ENCODE results near the gene FAHD1.

FAHD1 gene

DNA sequence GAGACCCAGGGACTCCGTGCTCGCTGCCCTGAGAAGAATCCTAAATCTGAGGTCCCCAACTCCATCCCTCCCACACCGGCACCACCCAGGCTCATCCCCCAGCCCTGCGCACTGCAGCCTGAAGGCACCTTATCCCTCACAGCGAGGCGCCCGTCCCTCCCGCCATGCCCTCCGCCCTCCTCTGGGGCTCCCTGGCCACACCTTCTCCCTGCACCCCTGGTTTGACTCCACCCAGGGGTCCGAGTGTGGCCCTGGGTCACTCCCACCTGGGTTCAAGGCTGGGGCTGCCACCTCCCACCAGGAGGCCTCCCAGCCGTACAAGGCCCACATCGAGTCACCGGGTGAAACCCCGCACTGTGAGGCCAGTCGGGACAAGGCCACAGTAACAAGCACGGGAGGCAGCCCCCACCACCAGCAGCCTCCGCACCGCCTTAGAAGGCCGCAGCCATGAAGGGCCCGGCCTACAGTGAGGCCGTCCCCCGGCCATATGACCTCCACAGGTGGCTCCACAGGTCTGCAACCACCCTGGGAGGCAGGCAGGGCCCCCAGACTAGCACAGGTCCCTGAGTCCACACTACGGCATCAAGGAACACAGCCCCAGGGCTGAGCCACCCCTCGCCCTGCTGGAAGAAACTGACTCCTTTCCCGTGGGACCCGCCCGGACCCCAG is 8.7 kb upstream of the FAHD1 start:
- no peak for FAIRE-seq

DNA sequence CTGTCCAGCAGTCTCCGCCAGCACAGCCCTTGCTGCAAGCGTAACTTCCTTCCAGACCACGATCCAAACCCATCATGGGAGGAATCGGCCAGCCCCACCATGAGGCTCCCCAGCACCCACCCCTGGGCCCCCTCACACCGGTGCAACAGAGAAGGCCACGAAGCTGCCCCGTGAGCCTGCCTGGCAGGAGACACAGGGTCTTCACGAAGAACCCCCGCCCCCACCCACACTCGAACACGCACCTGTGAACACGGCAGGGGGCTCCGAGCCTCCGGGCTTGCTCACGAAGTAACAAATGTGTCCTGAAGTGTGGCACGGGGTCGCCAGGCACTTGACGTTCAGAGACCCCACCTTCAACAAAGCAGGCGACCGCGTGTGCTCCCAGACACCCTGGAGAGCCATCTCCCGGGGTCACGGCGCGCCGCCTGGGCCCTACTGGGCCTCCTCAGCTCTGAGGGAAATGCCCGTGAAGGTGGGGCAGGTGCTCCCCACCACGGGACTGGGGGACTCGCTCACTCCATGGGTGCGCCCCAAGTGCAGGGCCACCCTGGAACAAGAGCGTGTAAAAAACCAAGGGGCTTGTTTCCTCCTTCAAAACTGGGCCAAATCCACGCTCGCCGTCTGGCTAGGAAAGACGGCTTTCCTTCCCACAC is 8.0 kb upstream of the FAHD1 start:
- FAIRE-seq: no peak

DNA sequence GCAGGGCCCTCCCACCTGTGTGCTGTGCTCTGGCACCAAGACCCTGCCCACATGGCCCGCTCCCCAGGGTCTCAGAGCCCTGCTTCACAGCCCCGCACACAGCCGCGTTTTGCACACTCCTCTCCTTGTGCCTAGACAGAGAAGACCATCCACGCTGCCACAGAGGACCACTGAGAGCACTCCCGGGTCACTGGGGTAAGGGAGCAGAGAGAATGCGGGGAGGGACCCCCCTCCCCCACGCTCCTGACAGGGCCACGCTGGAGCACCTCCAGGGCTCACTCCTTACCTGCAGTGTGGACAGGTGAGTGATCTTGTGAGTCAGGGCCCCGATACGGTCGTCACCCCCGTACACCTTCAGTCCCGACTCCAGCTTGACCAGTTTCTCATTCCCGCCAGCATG is 7.4 kb upstream of the FAHD1 start:
- FAIRE-seq: no peak

DNA sequence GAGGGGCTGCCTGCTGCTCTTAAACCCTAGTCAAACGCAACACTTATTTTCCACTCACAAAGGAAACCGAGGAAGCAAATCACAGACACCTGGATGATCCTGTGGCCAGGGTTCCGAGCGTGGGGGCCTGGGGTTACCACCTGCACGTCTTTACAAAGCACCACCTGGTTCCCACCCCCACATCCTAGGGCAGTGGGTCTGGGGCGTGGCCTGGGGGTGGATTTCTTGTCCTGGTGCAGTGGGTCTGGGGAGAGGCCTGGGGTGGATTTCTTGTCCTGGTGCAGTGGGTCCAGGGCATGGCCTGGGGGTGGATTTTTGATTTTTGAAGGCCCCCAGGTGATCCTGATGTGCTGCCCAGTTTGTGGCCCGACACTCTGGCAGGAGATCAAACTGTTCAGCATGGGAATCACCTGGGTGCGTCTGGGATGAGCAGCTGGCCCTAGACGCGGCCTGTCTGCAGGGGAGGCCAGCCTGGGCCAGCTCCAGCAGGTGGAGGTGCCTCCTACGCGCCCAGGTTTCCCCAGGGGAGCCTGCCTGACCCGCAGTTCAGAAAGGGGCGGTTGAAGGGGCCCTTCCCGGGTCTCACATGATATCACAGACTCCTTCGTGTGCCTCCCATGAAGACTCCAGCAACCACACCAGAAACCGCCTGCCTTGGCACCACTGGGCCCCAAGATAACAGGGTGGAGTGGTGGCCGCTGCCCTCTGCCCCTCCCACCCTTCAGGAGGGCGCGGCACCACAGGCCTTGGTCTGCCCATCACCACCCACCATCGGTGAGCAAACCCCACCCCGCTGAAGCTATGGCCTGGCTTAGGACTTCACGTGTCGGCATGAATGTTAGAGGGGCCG is 6.7 kb upstream of the FAHD1 start:
- FAIRE-seq: no peak

DNA sequence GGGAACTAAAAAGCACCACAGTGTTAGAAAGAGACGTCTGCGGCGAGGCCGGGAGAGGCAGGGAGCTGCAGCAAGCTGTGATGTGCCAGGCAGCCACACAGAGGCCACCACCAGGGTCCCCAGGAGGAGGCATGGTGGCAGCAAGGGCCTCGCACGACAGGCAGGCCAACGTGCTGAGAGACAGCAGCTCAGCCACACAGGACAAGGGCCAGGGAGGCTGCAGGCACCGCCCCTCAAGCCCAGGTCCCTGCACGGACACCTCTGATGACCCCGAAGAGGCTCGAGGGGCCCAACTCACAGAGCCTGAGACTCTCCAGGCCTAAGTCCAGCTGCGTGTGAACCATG is 6.1 kb upstream of the FAHD1 start:
- no peak for FAIRE-seq

DNA sequence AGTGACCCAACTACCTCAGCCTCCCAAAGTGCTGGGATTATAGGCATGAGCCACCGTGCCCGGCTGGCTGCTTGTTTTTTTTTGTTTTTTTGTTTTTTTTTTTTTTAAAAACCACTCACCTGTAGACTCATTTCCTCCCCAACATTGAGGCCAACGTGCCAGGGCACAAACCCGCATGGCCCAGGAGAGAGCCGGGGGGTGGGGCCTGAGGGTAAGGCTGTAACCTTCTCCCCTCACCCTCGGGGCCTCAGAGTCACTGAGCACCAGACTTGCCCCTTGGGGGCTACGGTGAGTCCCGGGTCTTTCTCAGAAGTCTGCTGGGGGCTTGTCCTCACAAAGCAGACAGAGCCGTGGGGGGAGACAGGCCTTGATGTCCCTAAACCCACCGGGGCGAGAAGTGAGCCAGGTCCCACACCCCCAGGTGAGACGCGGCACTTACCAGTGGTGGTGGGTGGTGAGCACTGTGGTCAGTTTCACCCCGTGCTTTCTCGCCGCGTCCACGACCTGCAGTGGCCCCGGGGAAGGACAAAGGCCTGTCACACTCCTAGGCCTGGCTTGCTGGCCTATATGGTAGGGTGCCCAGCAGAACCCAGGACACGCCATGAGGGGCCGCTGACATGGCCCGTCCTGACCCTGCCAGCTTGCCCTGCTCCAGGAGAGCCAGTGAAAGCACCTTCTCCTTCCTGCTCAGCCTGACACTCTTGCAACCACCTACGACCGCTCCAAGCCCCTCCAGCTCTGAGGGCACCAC is 5.0 kb upstream of the FAHD1 start:
- no peak for FAIRE-seq

DNA sequence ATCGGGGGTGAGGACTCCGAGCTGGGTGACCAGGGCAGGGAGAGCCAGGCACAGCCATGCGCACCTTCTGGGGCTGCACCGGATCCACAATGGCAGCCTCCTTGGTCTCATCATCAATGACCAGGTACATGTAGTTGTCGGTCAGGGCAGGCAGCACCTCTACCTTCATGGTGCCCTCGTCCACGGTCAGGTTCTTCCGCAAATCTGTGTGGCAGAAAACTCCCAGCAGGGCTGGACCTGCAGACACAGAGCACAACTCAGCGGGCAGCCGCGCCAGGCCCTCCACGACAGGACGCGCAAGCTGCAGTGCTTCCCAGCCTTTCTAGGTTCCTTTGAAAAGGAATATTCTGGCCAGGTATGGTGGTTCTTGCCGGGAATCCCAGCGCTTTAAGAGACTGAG is 4.2 kb upstream of the FAHD1 start:
- no peak for FAIRE-seq

DNA sequence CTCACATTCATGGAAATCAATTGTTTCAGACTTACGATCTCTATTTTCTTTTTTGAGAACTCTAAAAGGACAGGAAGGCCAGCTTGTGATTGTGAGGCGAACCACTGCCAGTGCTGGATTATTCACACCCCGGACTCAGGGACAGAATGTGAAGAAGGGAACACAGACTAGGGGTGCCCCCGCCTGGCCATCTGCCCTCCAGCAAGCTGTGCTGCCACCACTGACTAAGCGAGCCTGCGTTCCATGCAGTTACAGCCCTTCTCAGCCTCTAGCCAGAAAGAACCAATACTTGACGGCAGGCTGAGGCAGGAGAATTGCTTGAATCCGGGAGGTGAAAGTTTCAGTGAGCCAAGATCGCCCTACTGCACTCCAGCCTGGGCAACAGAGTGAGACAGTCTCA is 3.2 kb upstream of the FAHD1 start:
- no peak for FAIRE-seq

DNA sequence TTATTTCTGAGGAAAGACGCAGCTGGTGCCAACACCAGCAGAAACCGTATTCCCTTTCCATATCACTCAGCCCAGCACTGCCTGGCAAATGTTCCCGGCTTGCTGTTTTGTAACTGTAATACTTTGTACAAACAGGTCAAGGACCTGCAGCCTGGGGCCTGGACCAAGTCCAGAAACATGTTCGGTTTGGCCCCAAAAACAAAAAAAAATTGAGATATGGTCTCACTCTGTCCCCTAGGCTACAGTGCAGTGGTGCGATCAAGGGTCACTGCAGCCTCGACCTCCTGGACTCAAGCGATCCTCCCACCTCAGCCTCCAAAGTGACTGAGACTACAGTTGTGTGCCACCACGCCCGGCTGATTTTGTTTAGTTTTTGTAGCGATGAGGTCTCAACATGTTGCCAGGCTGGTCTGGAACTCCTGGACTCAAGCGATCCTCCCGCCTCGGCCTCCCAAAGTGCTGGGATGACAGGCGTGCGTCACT is 1.6 kb upstream of the FAHD1 start:
- FAIRE-seq: no peak

DNA sequence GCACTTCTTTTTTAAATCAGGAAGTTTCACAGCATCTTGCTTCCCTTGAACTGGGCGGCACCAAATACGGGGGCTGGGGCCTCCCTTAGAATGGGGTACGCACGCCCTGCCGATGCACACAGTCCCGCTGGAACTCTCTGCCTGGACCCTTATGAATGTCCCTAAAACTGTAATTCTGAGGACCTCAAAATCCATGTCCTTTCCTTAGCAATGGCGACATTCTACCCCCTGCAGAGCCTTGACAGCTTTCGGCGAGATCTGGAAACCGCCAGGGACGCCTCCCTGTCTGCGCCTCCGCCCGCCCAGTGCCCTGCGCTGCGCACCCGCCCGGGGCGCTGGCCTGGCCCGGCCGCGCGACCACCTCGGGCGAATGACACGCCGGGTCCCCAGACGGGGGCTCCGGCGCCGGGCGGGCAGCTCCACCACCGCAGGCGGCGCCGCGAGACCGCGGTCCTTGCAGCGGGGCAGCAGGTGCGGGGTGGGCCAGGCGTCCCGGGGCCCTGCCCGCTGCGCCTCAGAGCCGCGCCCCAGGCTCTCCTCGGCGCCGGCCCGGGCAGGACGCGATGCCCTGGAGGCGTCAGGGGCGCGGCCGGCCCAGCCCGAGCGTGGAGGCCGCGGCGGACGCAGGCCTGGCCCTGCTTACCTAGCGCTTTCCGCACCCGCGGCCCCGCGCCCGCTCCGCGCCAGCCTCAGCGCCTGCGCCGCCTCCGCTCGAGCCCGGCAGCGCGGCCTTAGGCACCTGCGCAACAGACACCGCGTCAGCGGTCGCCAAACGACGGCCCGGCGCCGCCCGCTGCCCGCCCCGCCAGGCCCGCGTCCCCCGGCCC is 929 bp upstream of the FAHD1 start:
- FAIRE-seq: no peak

DNA sequence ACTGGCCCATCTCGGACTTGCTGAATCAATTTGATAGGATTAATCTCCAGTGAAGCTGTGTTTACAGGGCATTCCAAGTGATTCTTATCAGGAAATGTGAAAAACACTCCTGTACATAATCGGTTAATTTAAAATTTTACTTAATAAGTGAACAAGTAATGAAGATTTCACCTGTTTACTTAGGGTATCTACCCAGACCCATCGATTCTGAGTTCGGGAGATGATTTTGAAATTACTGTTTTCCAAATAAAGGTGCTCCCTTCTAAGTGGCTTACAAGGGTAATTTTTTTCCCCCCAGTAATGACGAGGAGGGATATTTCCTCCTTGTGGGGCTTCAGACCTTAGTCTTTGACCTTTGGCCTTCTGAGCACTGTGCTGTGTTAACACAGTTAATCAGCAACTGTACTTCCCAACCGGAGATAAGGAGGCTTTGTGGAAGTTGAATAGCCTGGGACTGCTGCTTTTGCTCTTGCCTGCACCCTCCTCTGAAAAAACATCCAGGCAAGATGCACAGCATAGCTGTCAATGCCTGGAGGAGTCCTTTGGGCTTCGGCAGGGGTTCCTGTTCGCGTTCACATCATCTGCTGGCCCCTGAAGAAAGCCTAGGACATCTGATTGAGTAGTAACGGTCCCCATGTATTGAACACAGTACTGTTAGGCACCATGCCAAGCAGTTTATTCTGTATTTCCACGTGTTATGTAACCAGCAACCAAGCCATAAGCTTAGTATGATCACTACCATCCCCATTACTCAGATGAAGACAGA is 1.8 kb downstream of the FAHD1 start:
- no peak for FAIRE-seq

DNA sequence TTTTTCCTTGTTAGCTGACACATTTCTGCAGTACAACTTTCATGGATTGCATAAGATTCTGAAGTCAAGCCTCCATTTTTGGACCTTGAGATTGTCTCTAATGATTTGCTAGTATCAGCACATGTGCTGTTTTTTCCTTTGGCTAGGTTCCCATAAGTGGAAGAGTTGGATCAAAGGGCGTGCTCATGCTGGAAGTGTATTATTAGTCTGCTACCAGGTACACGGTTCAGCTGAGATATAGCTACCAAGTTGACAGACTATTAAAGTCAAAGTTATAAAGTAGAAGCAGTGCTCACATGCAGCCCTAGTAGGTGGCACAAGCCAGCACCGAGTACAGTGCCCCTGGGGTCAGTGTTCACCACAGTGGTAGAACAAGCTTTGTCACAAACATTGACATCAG is 3.2 kb downstream of the FAHD1 start:
- FAIRE-seq: no peak

DNA sequence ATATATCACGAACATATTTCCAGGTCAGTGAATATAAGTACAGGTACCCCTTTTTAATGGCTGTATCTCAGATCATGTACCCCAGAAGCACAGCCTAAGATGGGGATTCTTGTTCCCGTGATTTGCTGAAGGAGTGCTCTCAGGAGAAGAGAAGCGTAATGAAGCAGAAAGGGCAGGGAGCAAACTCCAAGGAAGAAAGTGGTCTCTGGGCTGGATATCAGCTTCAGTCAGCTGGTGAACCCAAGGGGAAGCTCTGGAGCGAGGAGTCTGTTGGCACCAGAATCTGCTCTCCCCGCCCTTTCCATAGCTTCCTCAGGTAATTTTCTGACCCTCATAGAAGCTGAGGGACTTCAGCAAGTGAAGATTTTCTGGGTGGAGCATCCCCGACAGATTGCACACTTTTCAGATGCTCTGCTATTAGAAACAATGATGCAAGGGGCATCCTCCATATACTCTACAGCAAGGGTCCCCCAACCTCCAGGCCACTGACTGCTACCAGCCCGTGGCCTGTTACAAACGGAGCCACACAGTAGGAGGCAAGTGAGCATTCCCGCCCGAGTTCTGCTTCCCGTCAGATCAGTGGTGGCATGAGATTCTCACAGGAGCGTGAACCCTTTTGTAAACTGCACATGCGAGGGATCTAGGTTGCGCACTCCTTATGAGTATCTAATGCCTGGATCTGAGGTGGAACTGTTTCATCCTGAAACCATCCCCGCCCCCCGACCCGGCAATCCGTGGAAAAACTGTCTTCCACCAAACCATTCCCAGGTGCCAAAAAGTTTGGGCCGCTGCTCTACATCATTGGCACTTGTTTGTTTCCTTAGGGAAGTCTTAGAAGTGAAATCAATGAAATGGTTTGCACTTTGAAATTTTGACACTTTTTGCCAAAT is 4.4 kb downstream of the FAHD1 start:
- no peak for FAIRE-seq

DNA sequence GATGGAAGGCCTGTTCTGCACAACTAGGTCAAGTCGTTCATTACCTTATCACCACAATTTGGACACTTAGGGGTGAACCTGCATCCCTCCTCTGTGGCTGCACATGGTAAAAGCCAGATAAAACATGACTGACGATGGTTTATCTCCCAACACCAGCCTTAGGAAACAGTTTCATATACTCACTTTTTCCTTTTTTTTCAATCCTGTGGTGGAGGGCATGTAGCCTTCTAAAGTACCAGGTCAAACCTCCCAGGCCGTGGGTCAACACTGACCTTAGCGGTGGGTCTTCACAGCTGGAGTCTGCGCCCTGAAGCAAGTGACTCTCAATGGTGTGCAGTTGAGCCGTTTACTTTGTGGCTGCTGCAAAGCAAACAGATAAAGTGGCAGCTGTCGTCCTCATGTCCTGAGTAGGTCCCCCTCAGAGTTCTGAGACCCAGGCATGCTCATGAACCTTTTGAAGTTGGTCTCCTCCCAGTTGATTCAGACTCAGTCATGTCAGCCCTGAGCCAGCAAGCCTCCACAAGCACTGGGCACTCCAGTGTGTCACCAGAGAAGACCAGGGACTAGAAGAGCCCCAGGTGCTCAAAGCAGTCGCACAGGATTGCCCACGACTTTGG is 5.9 kb downstream of the FAHD1 start:
- no peak for FAIRE-seq

DNA sequence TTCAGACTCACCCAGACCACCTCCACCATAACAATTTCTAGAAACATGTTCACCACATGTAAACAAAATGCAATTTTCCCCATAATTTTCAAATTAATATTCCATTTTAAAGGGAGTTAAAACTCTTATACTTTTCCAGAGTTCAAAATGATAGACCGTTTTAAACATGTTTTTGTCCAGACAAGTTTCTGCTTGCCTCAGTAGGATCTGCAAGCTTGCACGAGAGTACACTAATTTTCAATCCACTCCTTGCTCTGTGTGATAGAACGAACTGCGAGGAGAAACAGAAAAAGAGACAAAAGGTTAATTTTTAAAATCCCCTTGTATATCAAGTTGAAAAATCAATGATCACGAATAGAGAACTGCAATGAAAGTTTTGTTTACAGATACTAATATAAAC is 7.1 kb downstream of the FAHD1 start:
- FAIRE-seq: no peak

DNA sequence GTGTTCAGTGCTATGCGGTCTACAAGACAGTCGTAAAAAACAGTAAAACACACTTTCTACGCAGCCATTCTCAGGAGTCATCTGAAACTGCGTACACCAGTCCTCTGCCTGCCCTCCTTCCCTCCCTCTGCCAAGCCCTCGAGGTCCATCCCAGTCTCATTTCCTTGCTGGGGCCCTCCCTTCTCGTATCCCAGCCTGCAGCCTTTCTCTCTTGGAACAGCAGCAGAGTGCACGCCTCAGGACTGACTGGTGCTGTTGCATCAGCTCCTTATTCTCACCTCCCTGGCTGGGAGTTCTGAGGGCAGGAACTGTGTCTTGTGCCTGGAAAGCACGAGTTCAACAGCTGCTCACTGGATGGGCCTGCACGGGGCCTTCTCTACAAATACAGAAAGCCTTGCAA is 12.5 kb downstream of the FAHD1 start:
- FAIRE-seq: no peak

DNA sequence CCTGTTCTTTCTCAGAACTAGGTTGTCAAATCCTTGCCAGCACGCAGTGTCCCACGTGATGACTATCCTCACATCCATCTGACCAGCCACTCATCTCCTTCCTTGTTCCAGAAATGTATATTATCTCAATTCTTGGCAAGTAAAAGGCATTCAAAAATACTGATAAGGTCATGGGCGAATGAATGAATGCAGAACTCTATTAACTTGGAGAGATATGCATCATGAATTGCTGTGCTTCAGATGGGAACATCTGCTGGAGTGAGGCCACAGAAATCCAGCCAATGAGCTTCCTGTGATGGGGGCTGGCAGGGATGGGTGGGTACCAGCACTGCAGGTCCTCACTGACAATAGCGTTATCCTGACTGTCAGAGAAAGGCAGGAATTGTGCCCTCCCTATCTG is 19.0 kb downstream of the FAHD1 start:
- no peak for FAIRE-seq

DNA sequence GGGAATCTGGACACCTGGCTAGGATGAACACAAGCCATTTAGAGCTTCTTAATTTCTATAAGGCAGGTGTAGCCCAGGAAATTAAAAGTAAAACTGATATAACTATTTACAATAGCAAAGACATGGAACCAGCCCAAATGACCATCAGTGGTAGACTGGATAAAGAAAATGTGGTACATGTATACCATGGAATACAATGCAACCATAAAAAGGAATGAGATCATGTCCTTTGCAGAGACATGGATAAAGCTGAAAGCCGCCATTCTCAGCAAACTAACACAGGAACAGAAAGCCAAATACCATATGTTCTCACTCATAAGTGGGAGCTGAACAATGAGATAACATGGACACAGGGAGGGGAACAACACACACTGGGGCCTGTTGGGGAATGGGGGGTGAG is 19.4 kb downstream of the FAHD1 start:
- FAIRE-seq: no peak

DNA sequence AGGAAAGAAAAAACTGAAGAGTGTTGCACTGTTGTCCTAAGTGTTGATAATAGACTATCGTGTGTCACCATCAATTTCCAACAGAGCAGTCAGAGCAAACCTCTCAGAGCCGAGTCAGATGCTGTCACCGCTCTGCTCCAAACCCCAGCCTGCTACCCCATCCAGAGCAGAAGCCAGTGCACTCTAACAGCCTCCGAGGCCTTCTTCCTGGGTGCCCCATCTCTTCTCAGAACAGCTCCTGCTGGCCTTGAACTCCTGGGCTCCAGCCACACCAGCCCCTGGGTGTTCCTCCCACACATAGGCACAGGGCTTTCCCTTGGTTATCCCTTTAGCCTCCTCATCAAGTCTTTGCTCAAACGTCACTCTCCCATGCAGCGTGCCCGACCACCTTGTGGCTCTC is 24.0 kb downstream of the FAHD1 start:
- no peak for FAIRE-seq

DNA sequence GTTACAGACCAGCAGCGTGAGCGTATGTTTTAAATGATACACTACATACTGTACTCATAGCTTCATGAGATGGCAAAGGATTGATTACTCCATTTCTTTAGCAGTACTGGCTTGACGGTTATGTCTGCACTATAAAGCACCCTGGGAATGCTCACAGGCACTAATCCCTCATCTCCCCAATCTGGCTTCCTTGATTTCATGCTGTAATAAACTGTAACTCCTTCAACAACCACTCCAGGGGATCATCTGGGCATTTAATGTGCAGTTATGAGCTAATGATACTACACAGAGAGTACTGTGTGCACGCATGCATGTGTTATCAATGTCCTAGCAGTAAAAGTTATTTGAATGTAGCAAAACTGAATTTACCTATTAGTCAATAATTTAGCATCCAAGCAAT is 24.8 kb downstream of the FAHD1 start:
- FAIRE-seq: no peak
